GM21737 (cell line): ENCODE measurements around the gene RASGEF1C.
"Not testable (repeated sequence)": the region's sequence is repeated elsewhere in the genome, so short reads cannot be mapped to it uniquely, and the experiment has no call there.

Experiments used
- ATAC-seq: cut with Tn5 transposase; IDR thresholded peaks from one replicate; pipeline ENCODE4 v1.9.1; 2021; ENCODE audit warnings: mild to moderate bottlenecking, moderate library complexity; ENCODE audit not compliant: unreplicated experiment

The RASGEF1C gene

GRCh38 chr5:180211761-180212035 is 2.7 kb upstream of the RASGEF1C start:
- no peak for ATAC-seq

GRCh38 chr5:180210961-180211760 is 2.1 kb upstream of the RASGEF1C start:
- ATAC-seq, result no peak

GRCh38 chr5:180210077-180210476 is 1.1 kb upstream of the RASGEF1C start:
- ATAC-seq, result not testable (repeated sequence)

- ATAC-seq, result peak; percentile 26
Observed at GRCh38 chr5:180208435-180209081, 453 bp downstream of the RASGEF1C start.

GRCh38 chr5:180208038-180208434 is 975 bp downstream of the RASGEF1C start:
- no peak for ATAC-seq

- no peak for ATAC-seq
Observed at GRCh38 chr5:180207593-180207992, 1.4 kb downstream of the RASGEF1C start.

GRCh38 chr5:180206993-180207392 is 2.0 kb downstream of the RASGEF1C start:
- no peak for ATAC-seq

GRCh38 chr5:180205916-180206315 is 3.1 kb downstream of the RASGEF1C start:
- no peak for ATAC-seq

GRCh38 chr5:180204276-180204819 is 4.7 kb downstream of the RASGEF1C start:
- ATAC-seq, result no peak

- no peak for ATAC-seq
Observed at GRCh38 chr5:180202939-180203573, 6.0 kb downstream of the RASGEF1C start.

- ATAC-seq, result no peak
Observed at GRCh38 chr5:180201051-180201987, 7.7 kb downstream of the RASGEF1C start.

- no peak for ATAC-seq
Observed at GRCh38 chr5:180199390-180199789, 9.6 kb downstream of the RASGEF1C start.

- ATAC-seq, result no peak
Observed at GRCh38 chr5:180198208-180198607, 10.8 kb downstream of the RASGEF1C start.

GRCh38 chr5:180197016-180197702 is 11.9 kb downstream of the RASGEF1C start:
- no peak for ATAC-seq

- ATAC-seq, result no peak
Observed at GRCh38 chr5:180194410-180195345, 14.3 kb downstream of the RASGEF1C start.

GRCh38 chr5:180193749-180194375 is 15.1 kb downstream of the RASGEF1C start:
- ATAC-seq, result no peak

GRCh38 chr5:180191716-180192115 is 17.3 kb downstream of the RASGEF1C start:
- ATAC-seq, result no peak

- no peak for ATAC-seq
Observed at GRCh38 chr5:180187767-180188166, 21.2 kb downstream of the RASGEF1C start.

- no peak for ATAC-seq
Observed at GRCh38 chr5:180180846-180181245, 28.2 kb downstream of the RASGEF1C start.
